SK-N-SH (cell line): ENCODE data around the gene SOX8. TPM values are rescaled to one million over a fixed set of nuclear protein-coding genes. Genes with fewer than 3 reads are reported as not detected.
A peak's percentile ranks its signal among the peaks of the same experiment; 100 is the strongest.

ENCODE experiments used
- CTCF ChIA-PET: fragments of 300-600, 350-600 bp; formaldehyde crosslinking; extraction: SDS; loops from one replicate; lab custom pipeline; 2021; lab: Yijun Ruan, JAX
- POLR2A ChIA-PET: fragments of 350-600 bp; sonication (Branson Sonifier 250); formaldehyde crosslinking; extraction: SDS; loops from one replicate; lab custom pipeline; 2020; ENCODE audit warnings: antibody characterized with exemption, inconsistent platforms; lab: Yijun Ruan, JAX
- DNase-seq: peaks from one replicate; pipeline ENCODE4 v3.0.0; 2012
- H2AFZ ChIP-seq: fragments of 200-600 bp; sonication (generic); 2 replicates; pipeline ENCODE4 v1.8.1; 2016; ENCODE audit warnings: antibody characterized with exemption, mild to moderate bottlenecking, low read depth
- H3F3A ChIP-seq: fragments of 200-600 bp; sonication (generic); replicated peaks from 2 replicates; pipeline ENCODE3; 2016; ENCODE audit warnings: antibody characterized with exemption, mild to moderate bottlenecking; ENCODE audit not compliant: insufficient read depth
- H3K27ac ChIP-seq, 2 experiments: fragments of 200-500 bp in 1 of 2; fragments of 200-600 bp in 1 of 2; sonication (Bioruptor generic) in 1 of 2; sonication (generic), shearing (Covaris generic) in 1 of 2; 2 replicates each; pipeline versions ENCODE4 v1.5.1 to v1.6.1; 2014 to 2016; ENCODE audit warnings: low read depth in 2 of 2, inconsistent platforms in 1 of 2, low read length in 1 of 2, mild to moderate bottlenecking in 1 of 2, mixed read lengths in 1 of 2
- H3K27me3 ChIP-seq: fragments of 200-600 bp; sonication (generic), shearing (Covaris generic); 2 replicates; pipeline ENCODE4 v1.6.1; 2016; ENCODE audit warnings: mixed run types; ENCODE audit not compliant: insufficient read depth
- H3K36me3 ChIP-seq, 2 experiments: fragments of 200-500 bp in 1 of 2; fragments of 200-600 bp in 1 of 2; sonication (Bioruptor generic) in 1 of 2; sonication (generic) in 1 of 2; replicated peaks in 1 of 2; 2 replicates each; pipeline versions ENCODE3 to v1.5.1; 2014 to 2016; ENCODE audit warnings: low read length in 1 of 2, mild to moderate bottlenecking in 1 of 2; ENCODE audit not compliant: insufficient read depth in 2 of 2, control insufficient read depth in 1 of 2
- H3K4me1 ChIP-seq, 2 experiments: fragments of 200-500 bp in 1 of 2; fragments of 200-600 bp in 1 of 2; sonication (Bioruptor generic) in 1 of 2; sonication (generic), shearing (Covaris generic) in 1 of 2; 2 replicates each; pipeline versions ENCODE4 v1.5.1 to v1.6.1; 2014 to 2016; ENCODE audit warnings: low read depth in 1 of 2, low read length in 1 of 2, mixed run types in 1 of 2; ENCODE audit not compliant: insufficient read depth in 2 of 2, control insufficient read depth in 1 of 2
- H3K4me2 ChIP-seq: fragments of 200-600 bp; sonication (generic), shearing (Covaris generic); 2 replicates; pipeline ENCODE4 v1.6.1; 2017; ENCODE audit warnings: mixed run types
- H3K4me3 ChIP-seq, 2 experiments: fragments of 200-500 bp in 1 of 2; fragments of 200-600 bp in 1 of 2; sonication (Bioruptor generic) in 1 of 2; sonication (generic), shearing (Covaris generic) in 1 of 2; 2 replicates each; pipeline versions ENCODE4 v1.5.1 to v1.8.1; 2014 to 2016; ENCODE audit warnings: low read depth in 2 of 2, inconsistent platforms in 1 of 2, low read length in 1 of 2, mild to moderate bottlenecking in 1 of 2, mixed read lengths in 1 of 2, moderate library complexity in 1 of 2
- H3K79me2 ChIP-seq: fragments of 200-600 bp; sonication (generic); 2 replicates; pipeline ENCODE4 v1.8.1; 2017; ENCODE audit warnings: mild to moderate bottlenecking; ENCODE audit not compliant: insufficient read depth
- H3K9ac ChIP-seq: fragments of 200-600 bp; sonication (generic); 2 replicates; pipeline ENCODE4 v1.6.1; 2017; ENCODE audit warnings: mixed run types
- H3K9me2 ChIP-seq: fragments of 200-600 bp; sonication (generic); 2 replicates; pipeline ENCODE4 v1.6.1; 2017; ENCODE audit warnings: mixed run types
- H3K9me3 ChIP-seq: fragments of 200-600 bp; sonication (generic); 2 replicates; pipeline ENCODE4 v1.6.1; 2017; ENCODE audit warnings: mixed run types, mild to moderate bottlenecking, moderate library complexity
- H4K20me1 ChIP-seq: fragments of 200-600 bp; sonication (generic); 2 replicates; pipeline ENCODE4 v1.6.1; 2017; ENCODE audit warnings: mild to moderate bottlenecking, mixed run types; ENCODE audit not compliant: insufficient read depth
- FOSL2 ChIP-seq: IDR thresholded peaks from 2 replicates; pipeline ENCODE4 v1.4.0; 2012; ENCODE audit warnings: low read depth, mild to moderate bottlenecking, moderate library complexity, borderline replicate concordance
- FOXM1 ChIP-seq: IDR thresholded peaks from 2 replicates; pipeline ENCODE4 v1.4.0; 2012; ENCODE audit warnings: low read depth, mild to moderate bottlenecking
- IRF3 ChIP-seq: fragments of 150-350 bp; IDR thresholded peaks from 2 replicates; pipeline ENCODE4 v1.6.1; 2016; ENCODE audit warnings: mild to moderate bottlenecking, low read depth, low read length
- JUND ChIP-seq: IDR thresholded peaks from 2 replicates; pipeline ENCODE4 v1.4.0; 2012
- MEF2A ChIP-seq: IDR thresholded peaks from 2 replicates; pipeline ENCODE4 v1.4.0; 2012; ENCODE audit warnings: low read depth, borderline replicate concordance
- MXI1 ChIP-seq: IDR thresholded peaks from 2 replicates; pipeline ENCODE4 v1.6.1; 2012; ENCODE audit warnings: mild to moderate bottlenecking, low read depth, low read length, improper control_type of control experiment
- NFIC ChIP-seq: IDR thresholded peaks from 2 replicates; pipeline ENCODE4 v1.4.0; 2012; ENCODE audit warnings: borderline replicate concordance
- PBX3 ChIP-seq: IDR thresholded peaks from 2 replicates; pipeline ENCODE4; 2012
- RAD21 ChIP-seq: IDR thresholded peaks from 2 replicates; pipeline ENCODE4 v1.6.1; 2012; ENCODE audit warnings: mild to moderate bottlenecking, low read length
- RCOR1 ChIP-seq: fragments of 150-350 bp; IDR thresholded peaks from 2 replicates; pipeline ENCODE4 v1.6.1; 2017; ENCODE audit warnings: antibody characterized with exemption, low read length
- YY1 ChIP-seq: IDR thresholded peaks from 2 replicates; pipeline ENCODE4 v1.4.0; 2012; ENCODE audit warnings: low read depth, mild to moderate bottlenecking
- WGBS: methylation state at CpG from one replicate; pipeline ENCODE4 v1.1.6; 2017; ENCODE audit warnings: low lambda C conversion rate; 5-methylcytosine and 5-hydroxymethylcytosine counted together
- polyA plus RNA-seq, 3 experiments: library from polyadenylated mRNA; depleted of rRNA; stranded (reverse); fragments of >200 nt; gene quantifications; 2 replicates each; pipeline ENCODE4 v1.2.3, GENCODE V29; 2012
- TF ChIP-seq, protein P1 (sequence below): IDR thresholded peaks from 2 replicates; pipeline ENCODE4 v1.4.0; 2012; ENCODE audit warnings: low read depth, borderline replicate concordance
- TF ChIP-seq, protein P2 (sequence below): IDR thresholded peaks from 2 replicates; pipeline ENCODE4 v1.4.0; 2012; ENCODE audit warnings: low read depth, borderline replicate concordance

The SOX8 gene
- polyA plus RNA-seq, 1 of the 3 experiments (the other 2 are of a cell fraction), result not detected

DNA sequence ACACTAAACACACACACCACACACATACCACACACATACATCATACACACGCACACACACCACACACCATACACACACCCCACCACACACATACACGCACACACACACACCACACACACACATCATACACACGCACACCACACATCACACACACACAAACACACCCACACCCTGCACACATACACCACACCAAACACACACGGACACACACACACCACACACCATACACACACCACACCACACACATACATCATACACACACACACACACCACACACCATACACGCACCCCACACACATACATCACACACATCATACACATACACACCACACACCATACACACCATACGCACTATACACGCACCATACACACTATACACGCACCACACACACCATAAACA lies 3.7 kb upstream of the SOX8 start:
- Histone ChIP-seq H3K9ac (no peak overlapping the region), H4K20me1 (peaks cover 10% of the 10 kb centered on the region; the same call in 1 of the 2 replicates), H3K9me2 (no peaks in the 10 kb centered on the region), H3K4me2 (no peak overlapping the region), H3K9me3 (no peaks in the 10 kb centered on the region), H3K79me2 (no peaks in the 10 kb centered on the region), H3K27me3 (peaks cover 91% of the 10 kb centered on the region), H2AFZ (no peak overlapping the region), H3K27ac (no peak overlapping the region), H3K36me3 (no peaks in the 10 kb centered on the region), H3K4me3 (no peak overlapping the region), H3K4me1 (no peaks in the 10 kb centered on the region), H3F3A (no peaks in the 10 kb centered on the region)
- TF ChIP-seq YY1, result no peak
- TF ChIP-seq, protein P1, sequence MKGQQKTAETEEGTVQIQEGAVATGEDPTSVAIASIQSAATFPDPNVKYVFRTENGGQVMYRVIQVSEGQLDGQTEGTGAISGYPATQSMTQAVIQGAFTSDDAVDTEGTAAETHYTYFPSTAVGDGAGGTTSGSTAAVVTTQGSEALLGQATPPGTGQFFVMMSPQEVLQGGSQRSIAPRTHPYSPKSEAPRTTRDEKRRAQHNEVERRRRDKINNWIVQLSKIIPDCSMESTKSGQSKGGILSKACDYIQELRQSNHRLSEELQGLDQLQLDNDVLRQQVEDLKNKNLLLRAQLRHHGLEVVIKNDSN, result no peak
- no peak for TF ChIP-seq RAD21
- no peak for TF ChIP-seq NFIC
- no peak for TF ChIP-seq MEF2A
- TF ChIP-seq, protein P2, sequence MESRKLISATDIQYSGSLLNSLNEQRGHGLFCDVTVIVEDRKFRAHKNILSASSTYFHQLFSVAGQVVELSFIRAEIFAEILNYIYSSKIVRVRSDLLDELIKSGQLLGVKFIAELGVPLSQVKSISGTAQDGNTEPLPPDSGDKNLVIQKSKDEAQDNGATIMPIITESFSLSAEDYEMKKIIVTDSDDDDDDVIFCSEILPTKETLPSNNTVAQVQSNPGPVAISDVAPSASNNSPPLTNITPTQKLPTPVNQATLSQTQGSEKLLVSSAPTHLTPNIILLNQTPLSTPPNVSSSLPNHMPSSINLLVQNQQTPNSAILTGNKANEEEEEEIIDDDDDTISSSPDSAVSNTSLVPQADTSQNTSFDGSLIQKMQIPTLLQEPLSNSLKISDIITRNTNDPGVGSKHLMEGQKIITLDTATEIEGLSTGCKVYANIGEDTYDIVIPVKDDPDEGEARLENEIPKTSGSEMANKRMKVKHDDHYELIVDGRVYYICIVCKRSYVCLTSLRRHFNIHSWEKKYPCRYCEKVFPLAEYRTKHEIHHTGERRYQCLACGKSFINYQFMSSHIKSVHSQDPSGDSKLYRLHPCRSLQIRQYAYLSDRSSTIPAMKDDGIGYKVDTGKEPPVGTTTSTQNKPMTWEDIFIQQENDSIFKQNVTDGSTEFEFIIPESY, result no peak
- no peak for TF ChIP-seq JUND
- TF ChIP-seq FOSL2, result no peak
- no peak for TF ChIP-seq PBX3
- no peak for TF ChIP-seq RCOR1
- TF ChIP-seq IRF3, result no peak
- no peak for TF ChIP-seq MXI1
- no peak for TF ChIP-seq FOXM1
- WGBS, result 61% methylated on average over 8 of the region's 8 CpGs
- POLR2A ChIA-PET, result no interaction called here
- no peak for DNase-seq
- CTCF ChIA-PET, result no interaction called here

GRCh38 chr16:978403-978802 lies 3.2 kb upstream of the SOX8 start:
- WGBS, result 33% methylated on average over 4 of the region's 9 CpGs
- ChIA-PET CTCF (no interaction called here), POLR2A (no interaction called here)
- Histone ChIP-seq H3K4me1 (no peaks in the 10 kb centered on the region), H2AFZ (no peak overlapping the region), H4K20me1 (peaks cover 13% of the 10 kb centered on the region; the same call in 1 of the 2 replicates), H3F3A (no peaks in the 10 kb centered on the region), H3K9me2 (no peaks in the 10 kb centered on the region), H3K27me3 (peaks cover 90% of the 10 kb centered on the region), H3K79me2 (no peaks in the 10 kb centered on the region), H3K36me3 (no peaks in the 10 kb centered on the region), H3K4me3 (no peak overlapping the region), H3K9me3 (no peaks in the 10 kb centered on the region), H3K4me2 (no peak overlapping the region), H3K27ac (no peak overlapping the region), H3K9ac (no peak overlapping the region)
- no peak for TF ChIP-seq NFIC
- no peak for TF ChIP-seq RAD21
- DNase-seq, result peak; percentile 33
